Activated CD8-positive, alpha-beta memory T cell treated with anti-CD3 and anti-CD28 coated beads, Interleukin-2, amount 50 U/mL, for 48 hours (primary cell): ENCODE measurements around the gene HSPBP1.
A peak's percentile ranks its signal among the peaks of the same experiment; 100 is the strongest.
"Not testable (repeated sequence)": the region's sequence is repeated elsewhere in the genome, so short reads cannot be mapped to it uniquely, and the experiment has no call there.

Source experiments
- DNase-seq: peaks from one replicate; pipeline ENCODE4 v3.0.0-alpha.2; 2020

Gene HSPBP1

DNA sequence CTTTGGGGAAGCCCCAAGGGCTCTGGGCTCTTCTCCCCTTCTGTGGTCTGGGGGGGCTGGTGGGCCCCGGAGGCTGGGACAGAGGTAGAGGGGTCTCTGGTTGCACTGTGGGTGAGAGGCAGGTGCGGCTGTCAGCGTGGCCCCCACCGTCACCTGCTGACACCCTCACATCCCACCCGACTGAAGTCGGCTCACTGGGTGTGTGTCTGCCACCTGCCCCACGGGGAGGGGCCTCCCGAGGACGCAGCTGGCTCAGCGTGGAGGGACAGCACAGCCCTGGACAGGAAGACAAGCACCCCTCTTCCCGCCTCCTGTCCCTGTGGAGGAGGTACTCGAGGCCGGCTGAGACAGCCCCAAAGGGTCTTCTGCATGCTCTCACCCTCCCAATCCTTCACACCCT is 49.1 kb downstream of the HSPBP1 start:
- no peak for DNase-seq

DNA sequence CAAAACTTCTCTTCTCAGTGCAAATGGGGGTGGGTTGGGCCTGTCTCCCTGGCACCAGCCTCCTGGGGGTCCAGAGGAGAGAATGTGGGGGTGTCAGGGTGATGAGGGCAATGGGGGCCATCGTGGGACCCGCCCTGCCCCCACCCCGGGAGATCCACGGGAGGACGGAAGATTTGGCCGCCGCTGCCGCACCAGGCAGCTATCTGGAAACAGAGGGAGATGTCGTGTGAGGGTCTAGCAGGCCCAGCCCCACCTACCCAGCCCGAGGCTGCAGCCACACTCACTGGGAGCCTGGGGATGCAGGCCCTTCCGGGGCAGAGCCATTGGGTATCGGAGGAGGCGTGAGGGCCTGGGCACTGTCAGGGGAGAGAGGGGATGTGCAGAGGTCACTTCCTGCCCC is 49.6 kb downstream of the HSPBP1 start:
- no peak for DNase-seq

DNA sequence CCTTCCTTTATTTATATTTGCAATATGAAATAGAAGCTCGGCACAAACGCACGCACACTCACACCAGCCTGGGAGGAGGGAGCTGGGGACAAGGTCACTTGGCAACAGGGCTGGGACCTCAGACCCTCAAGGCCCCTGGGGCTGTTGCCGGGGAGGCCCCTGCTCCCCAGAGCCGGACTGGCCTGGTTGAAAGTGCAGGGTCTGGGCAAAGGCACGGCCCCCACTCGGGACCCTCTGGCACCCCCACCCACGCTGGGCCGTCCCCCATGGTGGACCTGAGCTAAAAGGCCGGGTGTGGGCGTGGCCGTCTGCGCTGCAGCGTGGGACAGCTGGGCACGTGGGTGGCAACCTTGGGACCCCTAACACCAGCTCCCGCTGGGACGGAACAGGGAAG is 50.1 kb downstream of the HSPBP1 start:
- no peak for DNase-seq

DNA sequence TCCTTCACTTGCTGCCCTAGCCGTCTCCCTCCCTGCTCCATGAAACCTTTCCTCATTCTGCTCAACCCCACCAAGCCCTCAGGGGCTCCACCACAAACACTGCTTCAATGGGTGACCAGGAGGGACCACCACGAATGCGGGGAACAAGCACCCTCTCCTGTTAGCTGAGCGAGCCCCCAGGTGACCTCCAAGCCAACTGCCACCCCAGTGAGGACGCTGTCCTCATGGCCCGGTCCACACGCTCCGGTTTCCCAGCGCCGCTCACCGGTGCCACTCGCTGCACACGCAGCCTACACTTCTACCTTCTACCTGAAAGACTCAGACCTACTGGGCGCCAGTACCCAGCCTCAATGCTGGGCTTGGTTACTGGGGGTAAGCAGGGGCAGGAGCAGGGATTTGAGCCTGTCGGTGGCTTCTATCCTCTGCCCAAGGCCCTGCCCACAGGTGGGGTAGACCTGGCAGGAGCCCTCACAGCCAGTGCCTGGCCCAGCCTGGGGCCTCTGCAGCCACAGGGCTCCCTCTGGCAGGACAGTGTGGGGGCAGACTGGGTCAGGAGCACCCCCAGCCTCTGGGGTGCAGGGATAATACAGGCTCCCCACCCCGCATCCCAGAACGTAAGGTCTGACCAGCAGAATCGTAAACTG is 50.6 kb downstream of the HSPBP1 start:
- DNase-seq = no peak

DNA sequence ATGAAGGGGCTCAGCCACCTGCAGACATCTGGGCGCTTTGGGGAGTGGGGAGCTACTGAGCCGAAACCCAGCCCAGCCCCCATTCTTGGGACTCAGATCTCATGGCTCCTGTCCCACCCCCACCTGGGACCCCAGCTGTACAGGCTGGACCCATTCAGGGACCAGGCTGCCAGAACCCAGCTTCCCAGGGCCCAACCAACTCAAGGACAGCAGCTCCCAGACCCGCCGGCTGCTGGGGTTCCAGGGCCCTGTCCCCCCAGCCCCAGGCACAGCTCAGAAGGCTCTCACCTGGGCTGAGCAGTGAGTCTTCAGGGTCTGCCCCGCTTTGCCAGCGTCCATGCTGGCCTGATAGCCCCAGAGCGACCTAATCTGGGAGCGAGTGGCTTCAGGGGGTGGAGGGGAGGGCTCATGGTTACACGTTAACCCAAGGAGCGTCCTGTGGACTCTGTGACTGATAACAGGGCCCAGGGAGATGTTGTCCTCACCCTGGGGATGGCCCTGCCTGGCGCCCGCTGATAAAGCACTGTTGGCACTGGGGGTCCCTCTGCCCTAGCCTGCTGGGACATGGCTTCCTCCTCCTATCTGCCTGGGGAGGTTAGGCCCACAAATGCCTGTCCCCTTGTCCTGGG is 51.4 kb downstream of the HSPBP1 start, which contains the start of gene TMEM86B:
Gene TMEM86B, minus strand, starts transcription at position 361 of the 629 bp plus-strand sequence. Its CDS starts 22 bp downstream, at position 339.
- no peak for DNase-seq

DNA sequence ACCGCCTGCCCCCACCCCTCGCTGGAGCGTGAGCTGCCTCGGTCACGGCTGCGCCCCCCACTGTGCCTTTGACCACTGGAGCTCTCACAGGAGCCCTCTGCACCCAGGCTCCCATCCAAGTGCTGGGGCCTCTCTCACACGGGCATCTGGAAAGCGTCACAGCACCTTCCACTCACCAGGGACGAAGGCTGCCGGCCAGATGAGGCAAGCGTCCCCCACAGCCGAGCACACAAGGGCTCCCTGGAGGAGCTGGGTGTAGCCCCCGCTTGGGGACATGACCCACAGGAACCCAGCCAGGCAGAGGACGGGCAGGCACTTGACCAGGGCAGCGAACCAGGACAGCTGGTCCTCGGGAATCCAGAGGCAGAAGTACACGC is 51.9 kb downstream of the HSPBP1 start:
- DNase-seq = no peak

DNA sequence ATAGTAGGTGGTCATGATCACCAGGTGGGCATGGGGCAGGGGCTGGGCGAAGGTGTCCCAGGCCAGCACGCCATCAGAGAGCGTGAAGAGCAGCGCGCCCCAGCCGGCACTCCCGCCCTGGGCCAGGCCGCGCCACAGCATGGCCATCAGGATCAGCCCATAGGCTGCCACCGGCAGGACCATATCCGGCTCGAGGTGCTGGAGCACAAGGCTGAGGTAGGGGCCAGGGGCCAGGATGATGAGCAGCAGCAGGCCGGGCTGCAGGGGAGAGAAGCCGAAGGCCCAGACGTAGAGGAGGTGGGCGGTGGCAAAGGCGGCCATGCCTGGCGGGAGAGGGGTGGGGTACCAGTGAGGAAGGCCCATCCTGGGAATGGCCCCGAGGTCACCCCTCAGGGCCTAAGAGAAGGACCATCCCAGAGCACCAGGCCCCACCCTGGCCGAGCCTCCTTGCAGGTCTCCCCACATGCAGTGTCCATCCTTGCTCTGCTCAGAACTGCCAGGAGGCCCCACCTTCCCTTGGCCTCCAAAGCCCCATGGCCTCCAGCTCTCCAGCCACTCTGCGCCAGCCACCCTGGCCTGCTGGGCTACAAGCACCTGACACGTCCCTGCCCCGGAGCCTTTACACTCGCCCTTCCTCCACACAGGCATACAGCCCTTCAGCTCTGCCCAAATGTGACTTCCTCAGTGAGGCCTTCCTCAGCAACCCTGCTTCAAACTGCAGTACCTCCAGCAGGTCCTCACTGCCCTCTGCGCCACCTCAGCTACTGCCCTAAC is 52.5 kb downstream of the HSPBP1 start:
- no peak for DNase-seq

DNA sequence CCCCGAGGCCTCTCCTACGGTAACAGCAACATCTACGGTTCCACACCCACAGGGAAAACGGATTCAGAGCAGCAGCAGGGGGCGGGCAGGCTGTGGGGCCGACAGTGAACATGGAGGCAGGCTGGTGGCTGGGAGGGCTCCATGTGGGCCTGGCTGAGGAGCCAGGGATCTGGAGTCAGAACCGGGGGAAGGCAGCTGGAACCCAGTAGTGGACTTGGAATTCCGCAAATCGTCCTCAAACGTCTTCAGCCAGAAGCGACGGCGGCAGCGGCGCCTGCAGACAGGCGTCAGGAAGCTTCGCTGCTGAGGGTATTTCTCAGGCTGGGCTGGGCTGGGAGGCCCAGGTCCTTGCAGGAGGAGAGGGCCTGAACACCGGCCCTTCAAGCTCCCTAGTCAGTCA is 53.1 kb downstream of the HSPBP1 start:
- no peak for DNase-seq

DNA sequence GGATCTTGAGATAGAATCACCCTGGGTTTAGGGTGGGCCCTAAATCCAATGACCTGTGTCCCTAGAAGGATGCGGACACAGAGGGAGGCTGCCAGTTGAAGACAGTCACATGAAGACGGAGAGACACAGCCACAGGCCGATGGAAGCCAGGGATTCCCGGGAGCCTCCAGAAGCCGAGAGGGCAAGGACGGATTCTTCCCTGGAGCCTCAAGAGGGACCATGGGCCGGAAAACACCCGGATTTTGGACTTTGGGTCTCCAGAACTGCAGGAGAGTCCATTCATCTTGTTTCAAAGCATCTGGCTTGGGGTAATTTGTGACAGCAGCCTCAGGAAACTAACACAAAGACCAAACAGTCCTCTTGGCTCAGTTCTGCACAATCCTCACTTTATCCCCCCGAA is 53.6 kb downstream of the HSPBP1 start:
- no peak for DNase-seq

DNA sequence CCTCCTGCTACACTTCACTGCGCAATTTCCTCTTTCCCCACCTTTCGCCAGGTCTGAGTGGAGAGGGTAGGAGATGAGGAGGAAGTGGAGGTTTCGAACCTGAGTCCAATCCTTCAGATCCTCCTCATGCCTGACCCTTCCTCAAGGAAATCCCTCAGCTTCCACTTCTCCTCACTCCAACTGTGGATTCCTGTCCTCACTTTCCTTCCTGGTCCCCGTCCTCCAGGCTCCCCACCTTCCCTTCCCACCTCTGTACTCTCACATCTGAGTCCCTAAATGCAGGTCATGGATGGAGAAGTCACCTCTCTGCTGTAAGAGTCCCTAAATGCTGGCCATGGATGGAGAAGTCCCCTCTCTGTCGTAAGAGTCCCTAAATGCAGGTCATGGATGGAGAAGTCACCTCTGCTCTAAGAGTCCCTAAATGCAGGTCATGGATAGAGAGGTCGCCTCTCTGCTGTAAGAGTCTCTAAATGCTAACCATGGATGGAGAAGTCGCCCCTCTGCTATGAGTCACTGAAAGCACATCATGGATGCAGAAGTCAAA is 54.4 kb downstream of the HSPBP1 start:
- DNase-seq = no peak

DNA sequence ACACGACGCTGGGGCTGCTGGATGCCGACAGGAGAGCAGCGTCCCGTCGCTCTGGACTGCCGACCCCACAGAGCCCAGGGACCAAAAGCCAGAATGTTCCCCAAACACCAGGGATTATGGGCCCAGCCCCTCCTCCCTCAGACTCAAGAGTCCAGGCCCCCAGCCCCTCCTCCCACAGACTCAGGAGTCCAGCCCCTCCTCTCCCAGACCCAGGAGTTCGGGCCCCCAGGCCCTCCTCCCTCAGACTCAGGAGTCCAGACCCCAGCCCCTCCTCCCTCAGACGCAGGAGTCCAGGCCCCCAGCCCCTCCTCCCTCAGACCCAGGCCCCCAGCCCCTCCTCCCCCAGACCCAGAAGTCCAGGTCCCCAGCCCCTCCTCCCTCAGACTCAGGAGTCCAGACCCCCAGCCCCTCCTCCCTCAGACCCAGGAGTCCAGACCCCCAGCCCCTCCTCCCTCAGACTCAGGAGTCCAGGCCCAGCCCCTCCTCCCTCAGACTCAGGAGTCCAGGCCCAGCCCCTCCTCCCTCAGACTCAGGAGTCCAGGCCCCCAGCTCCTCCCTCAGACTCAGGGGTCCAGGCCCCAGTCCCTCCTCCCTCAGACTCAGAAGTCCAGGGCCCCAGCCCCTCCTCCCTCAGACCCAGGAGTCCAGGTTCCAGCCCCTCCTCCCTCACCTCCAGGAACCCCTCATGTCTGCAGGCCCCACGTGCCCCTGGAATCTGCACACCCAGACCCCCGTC is 55.1 kb downstream of the HSPBP1 start:
- not testable (repeated sequence) for DNase-seq

DNA sequence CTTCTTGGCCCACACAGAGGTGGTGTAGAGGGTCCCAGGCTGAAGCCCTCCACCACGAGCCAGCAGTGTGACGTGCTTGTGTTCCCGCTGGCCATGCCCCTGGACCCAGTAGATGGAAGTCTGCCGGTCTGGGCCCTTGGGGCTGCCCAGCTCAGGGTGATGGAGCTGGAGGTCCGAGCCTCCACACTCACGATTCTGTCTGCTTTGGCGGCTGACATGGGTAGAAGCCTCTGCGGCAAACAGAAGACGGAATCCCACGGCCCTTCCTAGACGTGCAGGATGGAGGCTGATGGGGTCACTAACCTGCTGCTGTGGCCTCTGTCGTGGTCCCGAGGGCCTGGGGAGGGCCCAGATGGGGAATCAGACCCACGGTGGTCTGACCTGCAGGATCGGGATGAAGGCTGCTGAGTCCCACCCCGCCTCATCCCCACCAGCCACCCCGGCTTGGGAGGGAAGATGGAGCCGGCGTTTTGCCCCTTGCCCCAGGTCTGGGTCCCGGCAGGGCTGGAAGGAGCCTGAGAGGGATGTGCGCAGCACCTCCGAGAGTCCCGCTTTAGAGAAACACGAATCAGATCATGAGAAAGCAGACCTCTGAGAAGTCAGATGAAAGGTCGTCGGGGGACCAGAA is 55.8 kb downstream of the HSPBP1 start:
- DNase-seq = no peak

DNA sequence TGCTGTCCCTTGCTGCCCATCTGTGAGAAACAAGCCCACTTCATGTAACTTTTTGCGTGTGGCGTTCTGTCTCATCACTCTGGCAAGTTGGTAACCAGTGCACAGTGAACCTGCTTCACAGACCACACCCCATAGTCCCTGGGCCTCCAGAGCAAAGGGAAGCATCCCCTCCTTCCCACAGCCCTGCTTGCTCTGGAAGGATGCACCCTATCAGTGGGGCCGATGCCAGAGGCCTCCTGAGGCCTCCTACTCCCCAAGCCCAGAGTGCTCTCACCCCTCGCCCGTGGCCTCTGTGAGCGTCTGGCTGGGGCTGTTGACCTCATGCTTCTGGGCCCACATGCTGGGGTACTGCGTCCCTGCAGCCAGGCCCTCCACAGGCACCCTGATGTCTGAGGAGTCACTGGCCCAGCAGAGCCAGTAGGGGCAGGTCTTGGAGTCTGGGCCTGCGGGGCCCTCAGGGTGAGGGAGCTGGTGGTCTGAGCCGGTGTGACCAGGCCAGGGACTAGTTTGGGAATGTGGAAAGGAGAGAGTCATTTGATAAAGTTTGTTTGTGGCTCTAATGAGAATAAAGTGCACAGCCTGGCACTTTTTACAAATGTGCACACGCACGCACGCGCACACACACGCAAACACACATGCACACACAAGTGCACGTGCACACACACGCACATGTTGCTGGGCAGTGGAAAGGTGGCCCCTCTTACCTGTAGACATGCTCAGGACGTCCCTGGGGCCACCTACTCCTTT is 56.4 kb downstream of the HSPBP1 start:
- DNase-seq = no peak

DNA sequence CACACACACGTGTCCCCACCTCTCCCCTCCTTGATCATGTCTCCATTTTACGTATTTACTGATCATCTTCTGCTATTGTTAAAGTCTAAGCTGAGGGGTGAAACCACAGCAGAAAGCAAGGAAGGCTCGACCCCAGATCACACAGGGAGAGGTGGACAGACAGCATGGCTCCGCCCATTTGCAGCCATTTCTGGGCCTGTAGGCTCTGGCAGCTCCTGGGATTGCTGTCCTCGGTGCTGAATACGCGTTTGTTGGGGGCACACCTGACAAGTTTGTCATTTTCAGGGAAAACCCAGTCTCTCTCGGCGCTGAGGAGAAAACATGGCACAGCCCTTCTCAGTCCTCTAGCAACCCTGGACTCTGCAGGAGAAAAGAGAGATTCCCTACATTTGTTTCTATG is 59.4 kb downstream of the HSPBP1 start:
- DNase-seq = no peak

DNA sequence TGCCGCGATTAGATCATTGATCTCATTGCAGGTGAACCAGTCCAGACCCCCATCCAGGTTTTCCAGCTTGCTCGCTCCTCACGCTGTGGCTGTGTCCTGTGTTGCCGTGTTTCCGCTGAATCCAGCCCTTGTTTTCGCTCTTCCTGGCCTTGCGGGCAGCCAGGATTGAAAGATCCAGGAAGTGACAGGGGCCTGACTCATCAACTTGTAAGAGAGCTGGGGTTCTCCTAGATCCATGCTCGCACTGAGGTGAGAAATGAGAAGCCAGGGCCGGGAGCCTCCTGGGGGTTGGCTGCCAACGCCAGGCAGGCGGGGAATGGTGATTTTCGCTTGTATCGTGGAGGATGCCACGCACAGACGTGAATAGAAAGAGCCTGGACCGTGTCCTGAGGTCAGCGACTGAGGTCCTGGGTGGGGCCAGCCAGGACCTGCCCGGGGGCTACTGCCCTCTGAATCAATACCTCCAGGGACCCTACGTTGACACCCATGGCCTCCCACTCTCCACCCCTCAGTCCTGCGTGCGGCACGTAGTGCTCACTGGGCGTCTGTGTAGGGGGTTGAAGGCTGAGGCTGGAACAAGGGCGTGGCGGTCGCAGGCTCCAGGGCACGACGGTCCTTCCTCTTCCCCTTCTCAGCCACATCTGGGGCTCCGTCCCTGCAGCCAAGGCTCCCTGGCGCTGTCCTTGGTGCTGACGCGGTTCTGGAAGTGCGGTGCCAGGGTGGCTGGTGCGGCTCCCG is 63.3 kb downstream of the HSPBP1 start:
- peak; percentile 84 for DNase-seq

DNA sequence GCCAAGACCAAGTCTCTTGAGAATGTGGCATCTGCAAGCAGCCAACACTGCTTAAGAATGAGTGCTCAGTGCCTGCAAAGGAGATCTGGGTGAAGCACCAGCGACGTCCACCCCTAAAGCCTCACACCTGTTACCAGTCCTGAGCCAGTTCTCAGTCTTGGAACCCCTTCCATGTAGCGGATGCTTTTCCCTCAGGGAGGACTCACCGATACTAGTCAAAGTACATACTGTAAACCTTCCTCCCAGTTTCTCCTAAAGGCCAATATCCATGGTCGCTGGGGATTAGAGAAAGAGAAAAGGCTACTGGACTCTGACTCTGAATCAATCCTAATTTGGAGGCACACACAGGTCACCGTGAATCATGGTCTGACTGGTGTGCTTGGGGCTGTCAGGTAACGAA is 66.4 kb downstream of the HSPBP1 start:
- no peak for DNase-seq

DNA sequence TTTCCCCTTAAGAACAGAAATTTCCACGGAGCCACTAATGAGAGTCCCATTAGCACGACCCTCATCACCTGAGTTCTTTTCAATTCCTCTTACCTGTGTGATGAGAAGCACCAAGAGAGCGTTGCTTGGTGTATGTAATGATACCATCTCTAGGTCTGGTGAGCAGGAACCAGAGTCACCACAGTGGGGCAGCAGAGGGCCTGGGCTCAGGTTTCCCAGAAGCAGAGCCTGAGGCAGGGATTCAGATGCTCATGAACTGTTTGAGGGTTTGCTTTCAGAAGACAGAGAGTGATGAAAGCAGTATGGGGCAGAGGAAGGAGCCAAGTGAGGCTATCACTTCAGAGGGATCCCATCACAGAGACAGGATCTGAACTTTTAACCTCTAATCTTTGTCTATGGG is 67.5 kb downstream of the HSPBP1 start:
- peak; percentile 65 for DNase-seq
